ENCODE results near the gene AGBL1.

Gene AGBL1

DNA sequence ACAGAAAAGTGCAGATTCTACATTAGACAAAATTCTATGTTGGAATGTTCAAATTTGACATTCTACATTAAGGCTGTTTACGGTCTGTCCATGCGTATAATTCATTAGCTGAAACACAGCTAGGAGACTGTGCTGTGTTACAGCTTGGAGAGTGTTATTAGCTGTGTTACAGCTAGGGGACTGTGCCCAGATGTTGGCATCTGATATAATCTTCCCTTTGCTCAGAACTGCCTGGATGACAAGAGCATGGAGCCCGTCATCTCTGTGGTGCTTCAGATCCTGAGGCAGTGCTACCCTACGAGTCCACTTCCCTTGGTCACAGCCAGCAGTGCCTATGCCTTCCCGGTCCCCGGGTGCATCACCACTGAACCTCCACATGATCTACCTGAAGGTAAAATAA lies 177.0 kb downstream of the AGBL1 start:
- no peak for TF ChIP-seq EZH2 (IDR thresholded peaks at IDR 0.05; ENCODE audit: borderline replicate concordance, low read depth, low read length, severe bottlenecking)
- TF ChIP-seq, protein P1, sequence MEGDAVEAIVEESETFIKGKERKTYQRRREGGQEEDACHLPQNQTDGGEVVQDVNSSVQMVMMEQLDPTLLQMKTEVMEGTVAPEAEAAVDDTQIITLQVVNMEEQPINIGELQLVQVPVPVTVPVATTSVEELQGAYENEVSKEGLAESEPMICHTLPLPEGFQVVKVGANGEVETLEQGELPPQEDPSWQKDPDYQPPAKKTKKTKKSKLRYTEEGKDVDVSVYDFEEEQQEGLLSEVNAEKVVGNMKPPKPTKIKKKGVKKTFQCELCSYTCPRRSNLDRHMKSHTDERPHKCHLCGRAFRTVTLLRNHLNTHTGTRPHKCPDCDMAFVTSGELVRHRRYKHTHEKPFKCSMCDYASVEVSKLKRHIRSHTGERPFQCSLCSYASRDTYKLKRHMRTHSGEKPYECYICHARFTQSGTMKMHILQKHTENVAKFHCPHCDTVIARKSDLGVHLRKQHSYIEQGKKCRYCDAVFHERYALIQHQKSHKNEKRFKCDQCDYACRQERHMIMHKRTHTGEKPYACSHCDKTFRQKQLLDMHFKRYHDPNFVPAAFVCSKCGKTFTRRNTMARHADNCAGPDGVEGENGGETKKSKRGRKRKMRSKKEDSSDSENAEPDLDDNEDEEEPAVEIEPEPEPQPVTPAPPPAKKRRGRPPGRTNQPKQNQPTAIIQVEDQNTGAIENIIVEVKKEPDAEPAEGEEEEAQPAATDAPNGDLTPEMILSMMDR (IDR thresholded peaks at IDR 0.05; ENCODE audit: borderline replicate concordance, extremely low read depth, low read length, poor library complexity, severe bottlenecking), result no peak
- Histone ChIP-seq H2AFZ (ENCODE audit: low read depth, low read length) (no peak overlapping the region), H3K9me3 (ENCODE audit: insufficient read depth, low read length, severe bottlenecking) (no peaks in the 10 kb centered on the region), H3K4me1 (ENCODE audit: insufficient read depth, low read length) (no peaks in the 10 kb centered on the region), H3K27me3 (ENCODE audit: insufficient read depth, low read length, poor library complexity) (no peaks in the 10 kb centered on the region), H3K27ac (ENCODE audit: low read length) (no peak overlapping the region), H4K20me1 (ENCODE audit: insufficient read depth, low read length) (no peaks in the 10 kb centered on the region), H3K36me3 (ENCODE audit: insufficient read depth, low read length) (no peaks in the 10 kb centered on the region), H3K9ac (ENCODE audit: low read depth, low read length) (no peak overlapping the region), H3K4me3 (ENCODE audit: low read depth in 1 of 2, low read length in 2 of 2) (no peak overlapping the region), H3K4me2 (ENCODE audit: insufficient read depth, low read length) (no peak overlapping the region), H3K79me2 (ENCODE audit: insufficient read depth, low read length) (no peaks in the 10 kb centered on the region)
- ATAC-seq (ENCODE audit: insufficient read depth, low read depth) (no peak), DNase-seq (no peak)

DNA sequence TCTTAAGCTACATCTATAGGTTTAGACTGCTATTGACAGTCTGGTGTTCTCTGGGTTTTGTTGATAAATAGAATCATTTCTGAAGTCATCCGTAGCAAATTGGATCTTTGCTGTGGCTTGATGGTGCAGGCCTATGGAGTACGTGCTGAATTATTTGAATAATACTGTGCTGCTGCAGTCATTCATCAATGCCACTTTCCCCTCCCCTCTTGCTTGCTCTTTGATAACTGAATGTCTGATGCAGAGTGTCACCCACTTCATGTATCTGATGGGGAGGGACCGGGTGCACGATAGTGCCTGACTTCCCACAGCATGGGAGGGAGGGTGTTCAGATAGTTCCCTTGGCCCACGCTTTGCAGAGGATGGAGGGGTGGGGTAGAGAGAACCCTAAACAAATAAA lies 179.9 kb downstream of the AGBL1 start:
- Histone ChIP-seq H3K4me2 (ENCODE audit: insufficient read depth, low read length) (no peak overlapping the region), H3K79me2 (ENCODE audit: insufficient read depth, low read length) (no peaks in the 10 kb centered on the region), H3K36me3 (ENCODE audit: insufficient read depth, low read length) (no peaks in the 10 kb centered on the region), H3K9ac (ENCODE audit: low read depth, low read length) (no peak overlapping the region), H3K4me3 (ENCODE audit: low read depth in 1 of 2, low read length in 2 of 2) (no peak overlapping the region), H3K27ac (ENCODE audit: low read length) (no peak overlapping the region), H3K9me3 (ENCODE audit: insufficient read depth, low read length, severe bottlenecking) (no peaks in the 10 kb centered on the region), H4K20me1 (ENCODE audit: insufficient read depth, low read length) (no peaks in the 10 kb centered on the region), H2AFZ (ENCODE audit: low read depth, low read length) (no peak overlapping the region), H3K27me3 (ENCODE audit: insufficient read depth, low read length, poor library complexity) (no peaks in the 10 kb centered on the region), H3K4me1 (ENCODE audit: insufficient read depth, low read length) (no peaks in the 10 kb centered on the region)
- no peak for TF ChIP-seq EZH2 (IDR thresholded peaks at IDR 0.05; ENCODE audit: borderline replicate concordance, low read depth, low read length, severe bottlenecking)
- TF ChIP-seq, protein P1 (IDR thresholded peaks at IDR 0.05; ENCODE audit: borderline replicate concordance, extremely low read depth, low read length, poor library complexity, severe bottlenecking), result no peak
- no peak for ATAC-seq (ENCODE audit: insufficient read depth, low read depth)
- DNase-seq, result no peak

DNA sequence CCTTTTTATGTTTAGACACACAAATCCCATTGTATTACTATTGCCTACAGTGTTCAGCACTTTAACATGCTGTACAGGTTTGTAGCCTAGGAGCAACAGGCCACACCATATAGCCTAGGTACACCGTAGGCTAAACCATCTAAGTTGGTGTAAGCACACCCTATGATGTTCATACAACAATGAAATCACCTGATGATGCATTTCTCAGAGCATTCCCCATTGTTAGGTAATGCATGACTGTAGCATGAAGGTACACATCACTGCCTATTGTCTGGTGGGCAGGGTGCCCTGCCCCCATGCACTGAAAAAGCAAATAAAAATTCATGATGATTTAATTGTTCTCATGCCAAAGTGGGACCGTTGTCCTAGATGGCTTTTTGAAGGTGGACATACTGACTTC lies 183.6 kb downstream of the AGBL1 start:
- Histone ChIP-seq H3K4me2 (ENCODE audit: insufficient read depth, low read length) (no peak overlapping the region), H3K9ac (ENCODE audit: low read depth, low read length) (no peak overlapping the region), H2AFZ (ENCODE audit: low read depth, low read length) (no peak overlapping the region), H3K9me3 (ENCODE audit: insufficient read depth, low read length, severe bottlenecking) (no peaks in the 10 kb centered on the region), H3K4me3 (ENCODE audit: low read depth in 1 of 2, low read length in 2 of 2) (no peak overlapping the region), H3K79me2 (ENCODE audit: insufficient read depth, low read length) (no peaks in the 10 kb centered on the region), H3K27me3 (ENCODE audit: insufficient read depth, low read length, poor library complexity) (no peaks in the 10 kb centered on the region), H3K27ac (ENCODE audit: low read length) (no peak overlapping the region), H3K4me1 (ENCODE audit: insufficient read depth, low read length) (no peaks in the 10 kb centered on the region), H3K36me3 (ENCODE audit: insufficient read depth, low read length) (no peaks in the 10 kb centered on the region), H4K20me1 (ENCODE audit: insufficient read depth, low read length) (no peaks in the 10 kb centered on the region)
- ATAC-seq (ENCODE audit: insufficient read depth, low read depth), result no peak
- DNase-seq, result no peak
- TF ChIP-seq, protein P1 (IDR thresholded peaks at IDR 0.05; ENCODE audit: borderline replicate concordance, extremely low read depth, low read length, poor library complexity, severe bottlenecking), result no peak
- no peak for TF ChIP-seq EZH2 (IDR thresholded peaks at IDR 0.05; ENCODE audit: borderline replicate concordance, low read depth, low read length, severe bottlenecking)

All from DND-41 (cell line).